Measurements from ENCODE around the gene RIN3.

Gene RIN3

DNA sequence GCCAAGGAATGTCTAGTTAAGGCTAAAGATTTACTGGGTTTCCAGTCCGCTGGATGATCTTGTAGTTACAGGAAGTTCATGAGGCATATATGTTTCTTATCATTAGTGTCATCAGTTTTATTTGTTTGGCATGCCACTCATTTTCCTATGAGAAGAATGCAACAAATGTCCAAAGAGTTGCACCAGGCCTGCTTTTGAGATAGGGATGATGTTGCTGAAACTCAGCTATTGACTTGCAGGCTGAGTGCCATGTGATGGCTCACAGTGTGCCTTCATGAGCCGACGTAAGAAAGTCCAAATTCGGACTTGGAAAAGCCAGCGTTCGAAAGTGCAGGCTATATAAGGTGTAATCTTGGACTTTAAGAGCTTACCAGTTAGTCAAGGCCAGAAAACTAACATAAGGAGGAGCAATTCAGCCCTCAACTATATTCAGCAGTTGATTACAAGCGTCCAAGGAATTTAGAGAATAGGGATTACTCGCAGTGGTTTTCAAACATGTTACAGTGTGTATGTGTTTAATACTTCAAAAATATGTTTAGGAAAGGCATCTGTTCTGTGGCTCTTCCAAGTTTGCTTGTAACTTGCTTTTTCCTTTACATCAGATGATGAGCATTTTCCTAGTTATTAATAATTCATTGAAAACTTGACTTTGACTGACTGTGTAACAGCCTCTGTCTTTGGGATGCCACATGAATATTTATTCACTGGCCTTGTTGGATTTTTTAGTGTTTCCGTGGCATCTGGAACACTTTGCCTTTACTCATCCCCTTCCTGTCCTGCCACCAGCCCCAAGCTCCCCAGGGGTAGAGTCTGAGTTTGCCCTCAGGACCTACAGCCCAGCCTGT is 133.6 kb downstream of the RIN3 start:
- DNase-seq (ENCODE audit: low spot score): no peak

DNA sequence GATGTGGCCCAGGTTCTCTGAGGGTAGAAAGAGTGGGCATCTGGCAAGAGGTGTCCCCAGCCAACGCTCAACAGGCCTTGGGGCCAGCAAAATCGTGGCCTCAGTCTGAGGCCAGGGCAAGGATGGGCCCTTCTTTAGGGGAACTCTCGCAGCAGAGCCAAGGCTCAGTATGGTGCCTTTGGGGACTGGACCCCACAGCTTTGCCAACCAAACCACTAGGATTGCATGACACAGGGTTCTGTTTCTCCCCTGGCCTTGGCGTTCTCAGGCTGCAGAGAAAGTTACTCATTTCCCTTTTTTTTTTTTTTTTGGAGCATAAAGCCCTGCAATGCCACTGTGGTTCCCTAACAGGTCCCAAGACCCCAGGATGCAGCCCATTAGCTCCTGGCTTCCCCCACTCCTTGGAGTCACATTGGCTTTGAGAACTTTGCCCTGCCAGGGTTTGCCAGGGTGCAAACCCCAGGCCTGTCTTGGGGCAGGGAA is 134.3 kb downstream of the RIN3 start:
- no peak for DNase-seq (ENCODE audit: low spot score)

DNA sequence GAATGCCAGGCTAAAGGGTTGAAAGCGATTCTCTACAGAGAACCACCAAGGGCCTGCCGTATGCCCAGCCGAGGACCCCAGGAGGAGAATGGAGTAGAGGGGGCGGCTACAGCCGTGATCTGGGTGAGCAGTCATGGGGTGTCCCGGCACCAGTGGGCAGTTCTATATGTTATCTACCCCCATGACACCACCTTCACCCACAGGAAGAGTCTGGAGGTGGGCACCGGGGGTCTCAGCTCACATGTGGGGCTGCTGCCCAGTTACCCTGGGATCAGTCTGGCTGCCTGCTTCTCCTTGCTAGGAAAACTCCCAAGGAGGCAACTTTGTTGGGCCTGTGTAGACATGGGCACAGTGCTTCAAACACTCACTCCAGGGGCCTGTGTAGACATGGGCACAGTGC is 135.5 kb downstream of the RIN3 start:
- DNase-seq (ENCODE audit: low spot score): no peak

DNA sequence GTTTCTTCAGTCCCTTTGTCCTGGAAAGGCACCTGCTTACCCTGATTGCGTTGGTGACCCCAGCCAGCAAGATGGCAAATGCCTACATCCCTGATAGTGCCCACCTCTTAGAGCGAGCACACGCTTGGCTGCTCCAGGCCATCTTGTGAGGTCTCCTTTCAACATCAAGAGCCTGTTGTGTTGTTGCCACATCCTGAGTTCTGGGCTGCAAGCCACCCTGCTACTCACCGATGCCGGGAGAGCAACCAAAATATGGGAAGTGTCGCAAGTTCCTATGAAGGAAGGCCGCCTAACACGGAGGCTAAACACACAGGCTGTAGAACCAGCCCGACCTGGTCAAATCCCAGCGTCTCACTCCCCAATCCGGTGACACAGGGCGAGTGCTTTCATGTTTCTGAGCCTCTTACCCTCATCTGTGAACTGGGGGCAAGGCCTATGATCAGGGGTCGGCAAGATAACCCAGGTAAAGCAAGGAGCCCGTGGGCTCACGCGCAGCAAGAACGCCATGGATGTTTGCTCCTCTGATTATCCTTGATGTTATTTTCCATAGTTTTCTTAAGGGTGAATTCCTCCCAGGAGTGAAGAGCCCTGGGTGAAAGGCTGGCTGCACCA is 136.5 kb downstream of the RIN3 start:
- no peak for DNase-seq (ENCODE audit: low spot score)

DNA sequence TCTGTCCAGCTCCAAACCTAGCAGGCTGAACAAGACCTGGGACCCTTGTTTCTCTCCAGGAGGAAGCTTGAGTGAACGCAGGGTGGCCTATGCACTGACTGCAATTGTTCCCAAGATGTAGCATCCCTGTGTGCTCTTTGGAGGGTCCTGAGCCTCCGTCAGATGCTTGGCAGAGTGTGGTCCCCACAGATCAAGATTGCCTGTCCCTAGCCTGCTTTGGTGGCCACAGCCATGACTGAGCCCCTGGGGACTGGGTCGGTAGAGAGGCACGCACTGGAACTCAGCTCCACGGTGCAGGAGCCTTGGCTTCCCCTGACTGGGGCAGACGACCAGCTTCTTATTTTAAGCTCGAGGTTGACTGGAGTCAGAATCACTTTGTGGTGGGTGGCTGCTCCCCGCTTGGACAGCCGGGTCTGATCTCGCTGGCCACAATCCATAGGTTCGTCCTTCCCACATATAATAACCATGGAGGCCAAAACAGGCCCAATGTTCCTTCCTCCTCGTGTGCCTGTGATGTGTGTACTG is 137.1 kb downstream of the RIN3 start:
- no peak for DNase-seq (ENCODE audit: low spot score)

DNA sequence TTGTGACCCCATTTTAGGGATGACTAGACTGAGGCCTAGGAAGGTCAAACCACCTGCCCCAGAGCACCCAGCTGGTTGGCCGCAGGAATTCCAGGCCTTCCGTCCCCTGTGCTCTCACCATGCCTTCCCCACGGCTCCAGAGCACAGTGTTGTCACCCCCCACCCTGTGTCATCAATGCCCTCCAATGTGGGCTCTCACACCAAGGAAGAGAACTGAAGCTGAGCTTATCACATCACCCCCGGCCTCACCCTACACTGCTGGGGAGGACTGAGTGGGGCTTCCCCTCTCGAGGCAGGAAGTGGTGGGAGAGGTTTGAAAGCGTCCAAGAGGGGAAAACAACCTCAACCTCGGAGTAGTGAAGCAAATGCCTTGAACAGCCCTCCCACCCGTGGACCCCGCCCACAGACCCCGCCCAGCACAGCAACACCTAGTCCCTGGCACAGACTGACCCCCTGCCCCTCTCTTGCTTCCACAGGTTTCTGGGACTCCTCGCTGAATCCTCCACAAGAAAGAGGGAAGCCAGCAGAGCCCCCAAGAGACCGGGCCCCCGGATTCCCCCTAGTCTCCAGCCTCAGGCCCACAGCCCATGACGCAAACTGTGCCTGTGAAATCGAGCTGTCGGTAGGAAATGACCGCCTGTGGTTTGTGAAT is 137.7 kb downstream of the RIN3 start:
- DNase-seq (ENCODE audit: low spot score): no peak

DNA sequence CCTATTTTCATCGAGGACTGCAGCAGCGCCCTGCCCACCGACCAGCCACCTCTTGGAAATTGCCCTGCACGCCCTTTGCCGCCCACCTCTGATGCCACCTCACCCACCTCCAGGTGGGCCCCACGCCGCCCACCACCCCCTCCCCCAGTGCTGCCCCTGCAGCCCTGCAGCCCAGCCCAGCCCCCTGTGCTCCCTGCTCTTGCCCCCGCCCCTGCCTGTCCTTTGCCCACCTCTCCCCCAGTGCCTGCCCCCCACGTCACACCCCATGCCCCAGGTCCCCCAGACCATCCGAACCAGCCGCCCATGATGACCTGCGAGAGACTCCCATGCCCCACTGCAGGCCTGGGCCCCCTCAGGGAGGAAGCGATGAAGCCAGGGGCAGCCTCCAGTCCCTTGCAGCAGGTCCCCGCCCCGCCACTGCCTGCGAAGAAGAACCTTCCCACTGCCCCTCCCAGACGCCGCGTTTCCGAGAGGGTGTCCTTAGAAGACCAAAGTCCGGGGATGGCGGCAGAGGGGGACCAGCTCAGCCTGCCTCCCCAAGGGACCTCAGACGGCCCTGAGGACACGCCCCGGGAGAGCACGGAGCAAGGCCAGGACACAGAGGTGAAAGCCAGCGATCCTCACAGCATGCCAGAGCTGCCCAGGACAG is 138.3 kb downstream of the RIN3 start:
- DNase-seq (ENCODE audit: low spot score): no peak

DNA sequence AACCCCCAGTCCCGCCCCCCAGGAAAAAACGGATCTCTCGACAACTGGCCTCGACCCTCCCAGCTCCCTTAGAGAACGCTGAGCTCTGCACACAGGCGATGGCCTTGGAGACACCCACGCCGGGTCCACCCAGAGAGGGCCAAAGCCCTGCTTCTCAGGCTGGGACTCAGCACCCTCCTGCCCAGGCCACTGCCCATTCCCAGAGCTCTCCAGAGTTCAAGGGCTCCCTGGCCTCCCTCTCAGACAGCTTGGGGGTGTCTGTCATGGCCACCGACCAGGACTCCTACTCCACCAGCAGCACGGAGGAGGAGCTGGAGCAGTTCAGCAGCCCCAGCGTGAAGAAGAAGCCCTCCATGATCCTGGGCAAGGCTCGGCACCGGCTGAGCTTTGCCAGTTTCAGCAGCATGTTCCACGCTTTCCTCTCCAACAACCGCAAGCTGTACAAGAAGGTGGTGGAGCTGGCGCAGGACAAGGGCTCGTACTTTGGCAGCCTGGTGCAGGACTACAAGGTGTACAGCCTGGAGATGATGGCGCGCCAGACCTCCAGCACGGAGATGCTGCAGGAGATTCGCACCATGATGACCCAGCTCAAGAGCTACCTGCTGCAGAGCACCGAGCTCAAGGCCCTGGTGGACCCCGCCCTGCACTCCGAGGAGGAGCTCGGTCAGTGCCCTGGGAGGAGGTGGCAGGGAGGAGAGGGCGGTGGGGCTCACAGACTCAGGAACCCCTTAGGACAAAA is 139.0 kb downstream of the RIN3 start:
- DNase-seq (ENCODE audit: low spot score): no peak

DNA sequence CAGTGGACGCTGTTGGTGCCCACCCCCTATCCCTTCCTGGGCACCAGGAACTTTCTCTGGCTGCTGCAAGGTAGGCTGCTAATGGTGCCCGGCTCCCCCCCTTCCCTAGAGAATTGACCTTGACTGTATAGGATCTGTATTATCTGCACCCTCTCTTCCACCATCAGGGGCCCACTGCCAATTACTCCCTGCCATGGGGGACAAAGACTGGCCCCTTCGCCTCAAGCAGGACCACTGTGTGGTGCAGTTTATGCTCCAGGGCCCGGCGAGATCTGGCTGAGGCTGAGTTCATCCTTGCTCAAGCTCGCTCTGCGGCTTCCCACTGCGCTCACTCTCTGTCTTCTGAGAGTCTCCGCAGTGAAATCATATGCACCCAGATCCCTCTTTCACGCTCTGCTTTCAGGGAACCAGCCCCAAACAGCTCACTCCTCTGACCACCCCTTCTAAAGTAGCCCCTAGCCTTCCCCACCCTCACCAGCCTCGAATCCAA is 139.6 kb downstream of the RIN3 start:
- no peak for DNase-seq (ENCODE audit: low spot score)

DNA sequence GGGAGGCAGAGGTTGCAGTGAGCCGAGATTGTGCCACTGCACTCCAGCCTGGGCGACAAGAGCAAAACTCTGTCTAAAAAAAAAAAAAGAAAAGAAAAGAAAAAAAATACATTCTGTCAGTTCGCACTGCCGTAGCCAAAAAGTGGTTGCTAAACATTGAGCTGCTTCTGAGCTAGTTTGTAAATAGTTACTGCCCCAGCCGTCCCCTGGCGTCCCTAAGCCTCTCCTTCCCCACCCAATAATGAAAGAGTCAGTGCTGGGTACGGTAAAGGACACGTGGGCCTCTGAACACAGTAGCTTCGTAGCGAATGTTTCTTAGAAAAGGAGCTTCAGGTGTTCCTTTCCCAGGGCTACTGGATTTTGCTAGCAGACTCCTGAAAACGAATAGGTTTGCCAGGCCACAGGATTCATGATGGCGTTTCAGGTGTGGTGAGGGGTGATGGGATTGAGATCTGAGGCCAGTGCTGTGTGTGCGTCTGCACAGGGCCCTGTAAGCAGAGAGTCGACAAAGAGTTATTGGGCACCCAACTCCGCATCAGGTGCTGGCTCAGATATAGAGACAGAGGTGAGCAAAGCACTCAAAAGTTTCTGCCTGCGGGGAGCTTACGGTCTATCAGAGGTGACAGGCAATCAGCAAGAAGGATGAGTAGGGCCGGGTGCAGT is 140.8 kb downstream of the RIN3 start:
- no peak for DNase-seq (ENCODE audit: low spot score)

DNA sequence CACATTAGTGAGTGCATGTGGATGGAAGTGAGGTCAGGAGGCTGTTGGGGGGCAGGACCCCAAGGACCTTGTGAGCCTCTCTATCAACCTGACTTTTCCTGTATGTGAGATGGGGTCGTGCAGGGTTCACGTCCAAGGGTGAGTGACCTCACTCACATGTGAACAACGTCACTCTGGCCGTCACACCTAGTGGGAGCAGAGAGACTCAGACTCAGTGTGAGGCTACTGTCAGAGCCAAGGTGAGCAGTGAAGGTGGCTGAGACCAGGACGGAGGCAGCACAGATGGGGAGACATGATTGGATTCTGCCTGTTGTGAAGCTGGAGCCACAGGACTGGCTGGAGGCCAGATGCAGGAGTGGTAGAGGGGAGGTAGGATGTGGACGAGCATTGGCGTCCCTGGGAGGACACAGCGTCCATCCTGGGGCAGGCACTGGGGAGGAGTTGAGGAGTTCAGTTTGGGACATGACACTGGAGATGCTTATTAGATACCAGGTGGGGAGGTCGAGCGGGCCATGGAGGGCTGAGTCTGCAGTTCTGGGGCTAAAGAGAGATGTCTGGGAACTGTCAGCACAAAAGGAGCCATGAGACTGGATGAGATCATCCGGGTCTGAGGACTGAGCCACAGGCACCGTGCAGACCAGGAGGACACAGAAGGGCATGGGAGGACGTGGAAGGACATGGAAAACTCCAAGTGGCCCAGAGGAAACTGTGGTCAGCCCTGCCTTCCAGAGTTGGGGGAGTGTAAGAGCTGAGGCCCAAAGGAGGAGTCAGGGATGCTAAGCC is 142.0 kb downstream of the RIN3 start:
- no peak for DNase-seq (ENCODE audit: low spot score)

DNA sequence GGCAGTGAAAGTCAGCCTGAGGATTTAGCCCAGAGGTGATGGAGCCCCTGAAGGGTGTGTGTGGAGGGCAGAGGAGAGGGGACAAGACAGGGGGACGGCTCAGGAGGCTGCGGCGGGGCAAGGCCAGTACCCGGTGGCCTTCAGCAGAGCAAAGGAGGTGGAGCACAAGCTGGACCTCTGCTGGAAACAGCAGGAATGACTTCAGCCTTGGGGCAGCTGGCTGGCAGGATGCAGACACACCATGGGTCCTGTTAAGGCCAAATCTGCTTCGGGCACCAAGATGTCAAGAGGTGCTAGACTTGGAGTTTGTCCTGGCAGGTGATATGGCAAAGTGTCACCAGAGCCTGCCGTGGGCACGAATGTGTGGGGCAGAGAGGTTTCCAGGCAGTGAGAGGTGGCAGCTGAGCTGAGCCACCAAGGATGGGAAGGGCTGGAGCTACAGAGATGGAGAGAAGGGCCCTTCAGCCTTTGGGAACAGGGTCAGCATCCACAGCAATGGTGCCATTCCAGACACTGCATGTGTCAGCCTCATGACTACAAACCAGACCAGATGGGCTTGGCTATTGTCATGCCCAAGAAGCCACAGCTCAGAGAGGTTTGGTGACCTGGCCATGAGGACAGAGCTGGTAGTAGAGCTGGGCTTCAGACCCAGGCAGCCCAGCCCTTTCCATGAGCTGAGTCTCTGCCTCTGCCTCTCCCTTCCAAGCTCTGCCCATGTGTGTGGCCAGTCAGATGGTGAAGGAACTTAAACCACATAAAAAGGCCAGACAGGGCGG is 142.9 kb downstream of the RIN3 start:
- no peak for DNase-seq (ENCODE audit: low spot score)

DNA sequence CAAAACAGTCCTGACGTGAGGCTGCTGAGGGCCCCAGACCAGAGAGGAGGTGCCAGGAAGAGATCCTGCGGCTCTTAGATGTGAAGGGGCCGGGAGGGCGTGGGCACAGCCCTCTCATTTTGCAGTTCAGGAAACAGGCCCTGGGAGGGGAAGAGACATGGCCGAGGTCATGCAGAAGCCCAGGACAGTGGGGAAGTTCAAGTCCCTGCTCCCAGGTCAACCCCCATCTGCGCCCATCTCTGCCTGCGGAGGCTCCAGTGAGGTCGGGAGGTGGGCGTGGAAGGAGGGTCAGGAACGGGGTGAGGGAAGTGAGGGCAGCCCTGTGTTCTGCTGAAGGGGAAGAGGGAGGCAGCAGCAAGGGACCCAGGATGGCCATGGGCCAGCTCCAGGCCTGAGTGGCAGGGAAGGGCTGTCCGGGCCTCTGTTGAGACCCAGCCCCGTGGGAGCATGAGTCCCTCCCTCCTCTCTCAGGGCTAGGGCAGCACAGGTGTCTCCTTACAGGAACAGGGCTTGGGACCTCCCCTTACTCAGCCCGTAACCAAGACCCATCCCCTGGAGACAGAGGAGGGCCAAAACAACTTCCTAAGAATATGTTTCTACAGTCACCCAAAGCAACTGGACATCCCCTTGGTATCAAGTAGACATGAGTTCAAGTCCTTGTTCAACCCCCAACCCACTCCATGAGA is 144.0 kb downstream of the RIN3 start:
- DNase-seq (ENCODE audit: low spot score): no peak

DNA sequence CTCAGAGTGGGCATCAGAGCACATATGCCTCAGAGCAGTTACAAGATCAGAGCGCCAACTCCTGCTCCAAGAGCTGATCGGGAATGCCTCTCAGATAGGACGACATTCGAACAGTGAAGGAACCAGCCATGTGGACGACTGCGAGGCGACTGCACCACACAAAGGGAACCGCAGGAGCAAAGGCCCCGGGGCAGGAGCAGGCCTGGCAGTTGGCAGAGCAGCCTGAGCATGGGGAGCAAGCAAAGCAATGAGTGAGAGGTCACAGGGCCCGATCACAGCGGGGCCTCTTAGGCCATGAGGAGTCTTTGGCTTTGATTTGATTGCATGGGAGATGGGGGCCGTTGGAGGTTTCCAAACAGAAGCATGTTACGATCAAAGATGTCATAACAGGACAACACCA is 144.6 kb downstream of the RIN3 start:
- no peak for DNase-seq (ENCODE audit: low spot score)

DNA sequence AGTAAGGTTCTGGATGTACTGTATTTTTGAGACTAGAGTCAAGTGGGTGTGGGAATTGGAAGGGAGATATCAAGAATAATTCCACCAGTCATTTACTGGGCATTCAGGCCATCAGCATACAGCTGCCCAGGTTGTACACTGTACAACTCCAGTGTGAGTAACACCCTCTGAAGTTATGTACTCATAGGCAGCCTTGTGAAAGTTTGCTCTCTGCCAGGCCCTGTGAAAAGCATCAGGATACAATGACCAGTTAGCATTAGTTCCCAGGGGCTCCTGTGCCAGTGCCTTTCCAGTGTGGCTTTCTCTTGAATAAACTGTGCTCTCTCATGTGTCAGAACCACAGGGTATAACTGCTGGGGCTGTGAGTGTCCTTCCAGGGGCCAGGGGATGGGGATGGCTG is 145.1 kb downstream of the RIN3 start:
- no peak for DNase-seq (ENCODE audit: low spot score)

DNA sequence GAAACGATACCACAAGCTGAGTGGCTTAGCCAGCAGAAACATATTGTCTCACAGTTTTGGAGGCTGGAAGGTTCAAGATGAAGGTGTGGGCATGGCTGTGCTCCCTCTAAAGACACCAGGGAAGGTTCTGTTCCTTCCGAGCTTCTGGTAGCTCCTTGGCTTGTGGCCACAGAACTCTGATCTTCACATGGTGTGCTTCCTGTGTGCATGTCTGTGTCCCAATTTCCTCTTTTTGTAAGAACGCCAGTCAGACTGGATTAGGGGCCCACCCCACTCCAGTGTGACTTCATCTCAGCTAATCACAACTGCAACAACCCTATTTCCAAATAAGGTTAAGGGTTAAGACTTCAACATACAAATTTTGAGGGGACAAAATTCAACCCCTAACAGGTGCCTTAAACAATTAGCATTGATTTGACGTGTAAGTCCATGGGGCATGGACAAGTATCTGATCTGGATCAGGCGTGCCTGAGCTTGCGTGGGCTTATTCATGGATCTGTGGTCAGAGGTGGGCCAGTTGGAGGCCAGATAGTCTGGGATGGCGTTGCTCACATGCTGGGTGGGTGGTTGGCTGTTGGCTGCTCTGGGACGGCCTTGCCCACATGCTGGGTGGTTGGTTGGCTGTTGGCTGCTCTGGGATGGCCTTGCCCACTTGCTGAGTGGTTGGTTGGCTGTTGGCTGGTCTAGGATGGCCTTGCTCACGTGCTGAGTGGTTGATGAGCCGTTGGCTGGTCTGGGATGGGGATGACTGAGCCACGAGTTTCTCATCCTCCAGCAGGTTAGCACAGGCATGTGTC is 146.4 kb downstream of the RIN3 start:
- DNase-seq (ENCODE audit: low spot score): no peak

DNA sequence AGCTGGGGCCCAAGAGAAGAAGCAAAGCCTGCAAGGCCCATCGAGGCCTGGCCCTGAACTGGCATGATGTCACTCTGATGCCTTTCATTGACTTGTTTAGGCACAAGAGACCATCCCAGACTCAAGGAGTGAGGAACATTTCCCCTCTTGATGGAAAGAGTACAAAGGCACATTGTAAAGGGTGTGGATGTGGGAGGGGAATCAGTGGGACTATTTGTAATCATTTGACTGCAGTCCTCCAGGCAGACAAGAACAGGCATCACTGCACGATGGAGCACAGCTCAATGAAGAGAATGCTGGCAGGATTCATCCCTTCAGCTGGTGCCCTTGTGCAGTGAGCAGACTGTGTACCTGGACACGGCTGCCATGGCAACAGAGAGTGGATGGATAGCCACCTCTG is 147.0 kb downstream of the RIN3 start:
- DNase-seq (ENCODE audit: low spot score): no peak

DNA sequence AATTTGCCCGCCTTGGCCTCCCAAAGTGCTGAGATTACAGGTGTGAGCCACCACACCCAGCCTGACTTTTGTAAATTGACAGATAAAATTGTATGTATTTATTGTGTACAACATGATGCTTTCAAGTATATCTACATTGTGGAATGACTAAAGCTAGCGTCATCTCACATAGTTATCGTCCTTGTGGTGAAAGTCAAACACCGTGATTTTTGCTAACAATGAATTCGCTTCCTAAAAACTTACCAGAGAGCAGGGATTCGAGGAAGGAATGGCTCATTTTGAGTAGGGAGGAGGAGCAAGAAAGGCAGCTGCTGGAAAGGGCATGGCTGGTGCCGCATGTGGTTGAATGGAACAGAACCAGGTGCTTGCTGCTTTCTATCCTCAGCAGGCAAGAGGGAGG is 149.5 kb downstream of the RIN3 start:
- no peak for DNase-seq (ENCODE audit: low spot score)

Measured in SW480 (cell line).